ENCODE data around the gene PHACTR1. TPM values are rescaled to one million over a fixed set of nuclear protein-coding genes. Genes with fewer than 3 reads are reported as not detected.

The PHACTR1 gene
- polyA plus RNA-seq, 3 donors = 6.1 to 26.9 (median 7.6) TPM

DNA sequence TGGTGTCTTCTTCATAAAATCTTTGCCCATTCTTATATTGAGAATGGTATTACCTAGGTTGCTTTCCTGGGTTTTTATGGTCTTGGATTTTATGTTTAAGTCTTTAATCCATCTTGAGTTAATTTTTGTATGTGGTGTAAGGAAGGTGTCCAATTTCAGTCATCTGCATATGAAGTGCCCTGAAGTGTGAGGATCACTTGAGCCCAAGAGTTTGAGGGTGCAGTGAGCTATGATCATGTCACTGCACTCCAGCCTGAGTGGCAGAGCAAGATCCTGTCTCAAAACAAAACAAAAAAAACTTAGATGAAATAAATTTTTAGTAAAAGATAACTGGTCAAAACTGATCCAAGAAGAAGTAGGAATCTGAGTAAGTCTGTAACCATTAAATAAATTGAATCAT is 396.4 kb downstream of the PHACTR1 start:
- intact Hi-C loops (cut with micrococcal nuclease) = no loop called here
- Histone ChIP-seq H3K9ac (ENCODE audit: insufficient read depth, low read length, poor library complexity, severe bottlenecking) (no peak overlapping the region), H3K27me3 (ENCODE audit: control insufficient read depth in 2 of 2, insufficient read depth in 2 of 2, low read length in 2 of 2) (no peaks in the 10 kb centered on the region), H3K9me3 (replicated peaks in 1 of 2; ENCODE audit: control insufficient read depth in 1 of 2, insufficient read depth in 1 of 2, low read length in 2 of 2) (no peaks in the 10 kb centered on the region), H3K27ac (ENCODE audit: low read depth in 1 of 2, low read length in 2 of 2) (no peak overlapping the region), H2AFZ (ENCODE audit: insufficient read depth, low read depth, low read length, poor library complexity, severe bottlenecking) (no peak overlapping the region), H3K4me1 (ENCODE audit: control insufficient read depth in 1 of 2, insufficient read depth in 2 of 2, low read length in 2 of 2) (no peaks in the 10 kb centered on the region), H3K36me3 (replicated peaks in 1 of 2; ENCODE audit: control insufficient read depth in 1 of 2, insufficient read depth in 2 of 2, low read length in 2 of 2) (no peaks in the 10 kb centered on the region), H4K20me1 (ENCODE audit: insufficient read depth, low read length) (no peaks in the 10 kb centered on the region), H3K4me2 (replicated peaks; ENCODE audit: extremely low read depth, low read length, poor library complexity, severe bottlenecking) (no peak overlapping the region), H3K79me2 (ENCODE audit: insufficient read depth, low read length) (no peaks in the 10 kb centered on the region), H3K4me3 (replicated peaks in 1 of 3; ENCODE audit: low read depth in 2 of 3, low read length in 3 of 3) (no peak overlapping the region)
- Mint-ChIP-seq H3K4me3 (no peak overlapping the region), H3K27ac (no peak overlapping the region), H3K4me1 (peaks cover 2% of the 10 kb centered on the region), H3K36me3 (no peaks in the 10 kb centered on the region), H3K9me3 (peaks cover 2 to 21% (median 9%) of the 10 kb centered on the region in 7 donors), H3K27me3 (ENCODE audit: low read depth in 3 of 3) (no peaks in the 10 kb centered on the region)
- TF ChIP-seq, protein P1, sequence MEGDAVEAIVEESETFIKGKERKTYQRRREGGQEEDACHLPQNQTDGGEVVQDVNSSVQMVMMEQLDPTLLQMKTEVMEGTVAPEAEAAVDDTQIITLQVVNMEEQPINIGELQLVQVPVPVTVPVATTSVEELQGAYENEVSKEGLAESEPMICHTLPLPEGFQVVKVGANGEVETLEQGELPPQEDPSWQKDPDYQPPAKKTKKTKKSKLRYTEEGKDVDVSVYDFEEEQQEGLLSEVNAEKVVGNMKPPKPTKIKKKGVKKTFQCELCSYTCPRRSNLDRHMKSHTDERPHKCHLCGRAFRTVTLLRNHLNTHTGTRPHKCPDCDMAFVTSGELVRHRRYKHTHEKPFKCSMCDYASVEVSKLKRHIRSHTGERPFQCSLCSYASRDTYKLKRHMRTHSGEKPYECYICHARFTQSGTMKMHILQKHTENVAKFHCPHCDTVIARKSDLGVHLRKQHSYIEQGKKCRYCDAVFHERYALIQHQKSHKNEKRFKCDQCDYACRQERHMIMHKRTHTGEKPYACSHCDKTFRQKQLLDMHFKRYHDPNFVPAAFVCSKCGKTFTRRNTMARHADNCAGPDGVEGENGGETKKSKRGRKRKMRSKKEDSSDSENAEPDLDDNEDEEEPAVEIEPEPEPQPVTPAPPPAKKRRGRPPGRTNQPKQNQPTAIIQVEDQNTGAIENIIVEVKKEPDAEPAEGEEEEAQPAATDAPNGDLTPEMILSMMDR (IDR thresholded peaks at IDR 0.05) = no peak
- DNase-seq = no peak

DNA sequence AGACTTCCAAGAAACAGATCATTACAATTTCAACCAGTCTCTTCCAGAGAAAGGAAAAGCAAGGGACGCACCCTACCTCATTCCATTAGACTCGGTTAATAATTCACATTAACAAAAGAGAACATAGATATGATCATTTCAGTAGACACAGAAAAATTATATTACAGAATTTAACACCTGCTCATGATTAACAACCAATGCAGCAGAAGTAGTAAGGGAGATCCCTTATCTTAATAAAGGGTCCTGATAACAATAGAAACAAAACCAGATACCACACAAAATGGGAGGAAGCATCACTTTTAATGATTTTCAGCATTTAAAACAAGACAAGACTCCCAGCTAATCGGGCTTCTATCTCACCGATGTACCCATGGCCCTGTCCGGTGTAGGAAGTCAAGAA is 396.8 kb downstream of the PHACTR1 start:
- H3K79me2 ChIP-seq (ENCODE audit: insufficient read depth, low read length) = no peaks in the 10 kb centered on the region
- intact Hi-C loops (cut with micrococcal nuclease) = no loop called here
- Mint-ChIP-seq H3K4me3 (no peak overlapping the region), H3K27ac (no peak overlapping the region), H3K4me1 (peaks cover 2% of the 10 kb centered on the region), H3K36me3 (no peaks in the 10 kb centered on the region), H3K9me3 (peaks cover 2 to 21% (median 9%) of the 10 kb centered on the region in 7 donors), H3K27me3 (ENCODE audit: low read depth in 3 of 3) (no peaks in the 10 kb centered on the region)
- TF ChIP-seq, protein P1 (IDR thresholded peaks at IDR 0.05) = no peak
- no peaks in the 10 kb centered on the region for H3K36me3 ChIP-seq (replicated peaks in 1 of 2; ENCODE audit: control insufficient read depth in 1 of 2, insufficient read depth in 2 of 2, low read length in 2 of 2)
- H3K27me3 ChIP-seq (ENCODE audit: control insufficient read depth in 2 of 2, insufficient read depth in 2 of 2, low read length in 2 of 2) = no peaks in the 10 kb centered on the region
- no peak for DNase-seq
- H3K9ac ChIP-seq (ENCODE audit: insufficient read depth, low read length, poor library complexity, severe bottlenecking) = no peak overlapping the region
- H3K4me3 ChIP-seq (replicated peaks in 1 of 3; ENCODE audit: low read depth in 2 of 3, low read length in 3 of 3) = no peak overlapping the region
- no peaks in the 10 kb centered on the region for H3K9me3 ChIP-seq (replicated peaks in 1 of 2; ENCODE audit: control insufficient read depth in 1 of 2, insufficient read depth in 1 of 2, low read length in 2 of 2)
- H2AFZ ChIP-seq (ENCODE audit: insufficient read depth, low read depth, low read length, poor library complexity, severe bottlenecking) = no peak overlapping the region
- H3K4me2 ChIP-seq (replicated peaks; ENCODE audit: extremely low read depth, low read length, poor library complexity, severe bottlenecking) = no peak overlapping the region
- no peaks in the 10 kb centered on the region for H3K4me1 ChIP-seq (ENCODE audit: control insufficient read depth in 1 of 2, insufficient read depth in 2 of 2, low read length in 2 of 2)
- H4K20me1 ChIP-seq (ENCODE audit: insufficient read depth, low read length) = no peaks in the 10 kb centered on the region
- WGBS (ENCODE audit: insufficient coverage) = no CpG with 5 or more reads among the region's 5 CpGs
- no peak overlapping the region for H3K27ac ChIP-seq (ENCODE audit: low read depth in 1 of 2, low read length in 2 of 2)

Data from CD14-positive monocyte (primary cell).